Activated naive CD4-positive, alpha-beta T cell treated with anti-CD3 and anti-CD28 coated beads, Interleukin-2, amount 50 U/mL, for 72 hours (primary cell): ENCODE measurements around the gene KRT83. TPM values are rescaled to one million over a fixed set of nuclear protein-coding genes. Genes with fewer than 3 reads are reported as not detected.
"Not testable (repeated sequence)": the region's sequence is repeated elsewhere in the genome, so short reads cannot be mapped to it uniquely, and the experiment has no call there.

Experiments used
- ATAC-seq, 2 donors: fragments of 150-1000 bp; cut with Tn5 transposase; 2 replicates each; pipeline ENCODE4 v1.10.0; 2021; ENCODE audit warnings: mild to moderate bottlenecking in 2 of 2, moderate library complexity in 2 of 2
- DNase-seq, 2 donors: peaks; one replicate each; pipeline ENCODE4 v3.0.0; 2021 to 2022; ENCODE audit warnings: low spot score in 2 of 2
- H3K27ac Mint-ChIP-seq, 2 donors: one replicate each; pipeline ENCODE4 v1.8.0; 2022; ENCODE audit warnings: mild to moderate bottlenecking in 2 of 2, mixed read lengths in 2 of 2
- H3K36me3 Mint-ChIP-seq, 2 donors: one replicate each; pipeline ENCODE4 v1.8.0; 2022; ENCODE audit warnings: mixed read lengths in 2 of 2
- H3K9me3 Mint-ChIP-seq, 2 donors: one replicate each; pipeline ENCODE4 v1.8.0; 2022; ENCODE audit warnings: mixed read lengths in 2 of 2
- total RNA-seq, 2 donors: library from RNA; stranded (reverse); gene quantifications; one replicate each; pipeline ENCODE4 v1.2.3, GENCODE V29; 2022

Gene KRT83
- total RNA-seq, 2 donors from 2014 or later = not detected

- Mint-ChIP-seq H3K27ac (peak overlapping the region in 1 of 2 donors; percentile 23), H3K36me3 (no peaks in the 10 kb centered on the region), H3K9me3 (no peaks in the 10 kb centered on the region)
- ATAC-seq = no peak
- DNase-seq = no peak
Measured at GRCh38 chr12:52322069-52322468, 871 bp upstream of the KRT83 start.

- no peaks in the 10 kb centered on the region for H3K36me3 Mint-ChIP-seq
- no peak for ATAC-seq
- H3K9me3 Mint-ChIP-seq = no peaks in the 10 kb centered on the region
- no peak for DNase-seq
- H3K27ac Mint-ChIP-seq = no peak overlapping the region
Measured at GRCh38 chr12:52321418-52321817, 220 bp upstream of the KRT83 start.

GRCh38 chr12:52319097-52319496 is 2.1 kb downstream of the KRT83 start:
- Mint-ChIP-seq H3K9me3 (no peaks in the 10 kb centered on the region), H3K36me3 (no peaks in the 10 kb centered on the region), H3K27ac (no peak overlapping the region)
- DNase-seq (no peak), ATAC-seq (no peak)

- Mint-ChIP-seq H3K27ac (no peak overlapping the region), H3K36me3 (no peaks in the 10 kb centered on the region), H3K9me3 (no peaks in the 10 kb centered on the region)
- no peak for DNase-seq
- no peak for ATAC-seq
Measured at GRCh38 chr12:52318241-52318990, 2.8 kb downstream of the KRT83 start.

- H3K36me3 Mint-ChIP-seq = no peaks in the 10 kb centered on the region
- no peak for DNase-seq
- no peaks in the 10 kb centered on the region for H3K9me3 Mint-ChIP-seq
- ATAC-seq = no peak
- no peak overlapping the region for H3K27ac Mint-ChIP-seq
Measured at GRCh38 chr12:52317468-52318052, 3.6 kb downstream of the KRT83 start.

GRCh38 chr12:52316701-52317100 is 4.5 kb downstream of the KRT83 start:
- H3K27ac Mint-ChIP-seq = no peak overlapping the region
- ATAC-seq (no peak), DNase-seq (no peak)
- H3K36me3 Mint-ChIP-seq = no peaks in the 10 kb centered on the region
- H3K9me3 Mint-ChIP-seq = no peaks in the 10 kb centered on the region

- no peak for DNase-seq
- ATAC-seq = no peak
- Mint-ChIP-seq H3K9me3 (no peaks in the 10 kb centered on the region), H3K27ac (no peak overlapping the region), H3K36me3 (no peaks in the 10 kb centered on the region)
Measured at GRCh38 chr12:52316290-52316689, 4.9 kb downstream of the KRT83 start.

- DNase-seq = peak in 1 of 2 donors; percentile 54
- ATAC-seq = peak in 1 of 2 donors; percentile 48
- not testable (repeated sequence) for H3K9me3 Mint-ChIP-seq, H3K36me3 Mint-ChIP-seq, H3K27ac Mint-ChIP-seq
Measured at GRCh38 chr12:52315721-52316120, 5.5 kb downstream of the KRT83 start.

- DNase-seq = no peak
- ATAC-seq = no peak
- Mint-ChIP-seq H3K9me3 (no peaks in the 10 kb centered on the region), H3K36me3 (no peaks in the 10 kb centered on the region), H3K27ac (no peak overlapping the region)
Measured at GRCh38 chr12:52314511-52314910, 6.7 kb downstream of the KRT83 start.

- Mint-ChIP-seq H3K9me3 (no peaks in the 10 kb centered on the region), H3K27ac (no peak overlapping the region), H3K36me3 (peaks cover 0 to under 1% of the 10 kb centered on the region in 2 donors)
- ATAC-seq (no peak), DNase-seq (no peak)
Measured at GRCh38 chr12:52313926-52314325, 7.3 kb downstream of the KRT83 start.

- DNase-seq (no peak), ATAC-seq (no peak)
- Mint-ChIP-seq H3K27ac (no peak overlapping the region), H3K36me3 (peaks cover 0 to 4% of the 10 kb centered on the region in 2 donors), H3K9me3 (no peaks in the 10 kb centered on the region)
Measured at GRCh38 chr12:52313461-52313860, 7.7 kb downstream of the KRT83 start.

- H3K9me3 Mint-ChIP-seq = no peaks in the 10 kb centered on the region
- H3K36me3 Mint-ChIP-seq = peaks cover 0 to 4% of the 10 kb centered on the region in 2 donors
- DNase-seq (no peak), ATAC-seq (no peak)
- H3K27ac Mint-ChIP-seq = no peak overlapping the region
Measured at GRCh38 chr12:52312086-52312485, 9.1 kb downstream of the KRT83 start.

GRCh38 chr12:52311285-52311648 is 9.9 kb downstream of the KRT83 start:
- DNase-seq (no peak), ATAC-seq (no peak)
- no peak overlapping the region for H3K27ac Mint-ChIP-seq
- H3K36me3 Mint-ChIP-seq = peaks cover 0 to 4% of the 10 kb centered on the region in 2 donors
- H3K9me3 Mint-ChIP-seq = no peaks in the 10 kb centered on the region

GRCh38 chr12:52310622-52311284 is 10.4 kb downstream of the KRT83 start:
- Mint-ChIP-seq H3K27ac (no peak overlapping the region), H3K9me3 (no peaks in the 10 kb centered on the region), H3K36me3 (peaks cover 0 to 4% of the 10 kb centered on the region in 2 donors)
- no peak for ATAC-seq
- DNase-seq = no peak

GRCh38 chr12:52308806-52309425 is 12.3 kb downstream of the KRT83 start:
- H3K27ac Mint-ChIP-seq = peak overlapping the region in 1 of 2 donors; percentile 81
- H3K36me3 Mint-ChIP-seq = peaks cover 0 to 4% of the 10 kb centered on the region in 2 donors
- no peaks in the 10 kb centered on the region for H3K9me3 Mint-ChIP-seq
- ATAC-seq = no peak
- no peak for DNase-seq

GRCh38 chr12:52307836-52308805 is 13.1 kb downstream of the KRT83 start:
- DNase-seq (peak in 1 of 2 donors; percentile 69), ATAC-seq (peak; percentile 60 to 92)
- H3K36me3 Mint-ChIP-seq = peaks cover 0 to 4% of the 10 kb centered on the region in 2 donors
- no peak overlapping the region for H3K27ac Mint-ChIP-seq
- H3K9me3 Mint-ChIP-seq = no peaks in the 10 kb centered on the region
